GM19452 (cell line): ENCODE measurements around the gene PSMB2.
A peak's percentile ranks its signal among the peaks of the same experiment; 100 is the strongest.
"Not testable (repeated sequence)": the region's sequence is repeated elsewhere in the genome, so short reads cannot be mapped to it uniquely, and the experiment has no call there.

Source experiments
- ATAC-seq: cut with Tn5 transposase; IDR thresholded peaks from one replicate; pipeline ENCODE4 v1.9.1; 2021; ENCODE audit not compliant: unreplicated experiment

Gene PSMB2

GRCh38 chr1:35641233-35641866 lies at the start of gene PSMB2:
TSS of gene PSMB2 (minus strand) at chr1:35641526. CDS start at chr1:35641432, 94 bp downstream.
- ATAC-seq: peak; percentile 89

GRCh38 chr1:35691080-35691479 lies 49.8 kb upstream of the PSMB2 start:
- no peak for ATAC-seq

- ATAC-seq: not testable (repeated sequence)
Observed at GRCh38 chr1:35690103-35690502, 48.8 kb upstream of the PSMB2 start.

- ATAC-seq: no peak
Observed at GRCh38 chr1:35688161-35688560, 46.8 kb upstream of the PSMB2 start.

GRCh38 chr1:35683012-35683411 lies 41.7 kb upstream of the PSMB2 start:
- no peak for ATAC-seq

- no peak for ATAC-seq
Observed at GRCh38 chr1:35680271-35680670, 38.9 kb upstream of the PSMB2 start.

GRCh38 chr1:35675773-35676172 lies 34.4 kb upstream of the PSMB2 start:
- ATAC-seq: no peak

GRCh38 chr1:35674111-35674510 lies 32.8 kb upstream of the PSMB2 start:
- ATAC-seq: no peak

- no peak for ATAC-seq
Observed at GRCh38 chr1:35672116-35672515, 30.8 kb upstream of the PSMB2 start.

- no peak for ATAC-seq
Observed at GRCh38 chr1:35668506-35668905, 27.2 kb upstream of the PSMB2 start.

GRCh38 chr1:35666916-35667315 lies 25.6 kb upstream of the PSMB2 start:
- ATAC-seq: no peak

- no peak for ATAC-seq
Observed at GRCh38 chr1:35666216-35666615, 24.9 kb upstream of the PSMB2 start.

GRCh38 chr1:35663434-35663833 lies 22.1 kb upstream of the PSMB2 start:
- ATAC-seq: no peak

- ATAC-seq: no peak
Observed at GRCh38 chr1:35661474-35661795, 20.1 kb upstream of the PSMB2 start.

GRCh38 chr1:35660581-35661473 lies 19.5 kb upstream of the PSMB2 start:
- ATAC-seq: no peak

- no peak for ATAC-seq
Observed at GRCh38 chr1:35659589-35659988, 18.3 kb upstream of the PSMB2 start.

GRCh38 chr1:35657851-35658250 lies 16.5 kb upstream of the PSMB2 start:
- no peak for ATAC-seq

- no peak for ATAC-seq
Observed at GRCh38 chr1:35656863-35657232, 15.5 kb upstream of the PSMB2 start.

GRCh38 chr1:35656148-35656862 lies 15.0 kb upstream of the PSMB2 start:
- ATAC-seq: no peak

GRCh38 chr1:35655196-35655595 lies 13.9 kb upstream of the PSMB2 start:
- ATAC-seq: no peak

- ATAC-seq: no peak
Observed at GRCh38 chr1:35650416-35650815, 9.1 kb upstream of the PSMB2 start.

GRCh38 chr1:35646043-35646442 lies 4.7 kb upstream of the PSMB2 start:
- no peak for ATAC-seq
